Stimulated activated CD8-positive, alpha-beta memory T cell treated with anti-CD3 and anti-CD28 coated beads, Interleukin-15, amount 100 ng/mL, for 1 hour (primary cell): ENCODE results near the gene BMPR1A.
"Not testable (repeated sequence)": the region's sequence is repeated elsewhere in the genome, so short reads cannot be mapped to it uniquely, and the experiment has no call there.

Experiments used
- DNase-seq: peaks from one replicate; pipeline ENCODE4 v3.0.0-alpha.2; 2020; ENCODE audit warnings: low read depth

Gene BMPR1A

DNA sequence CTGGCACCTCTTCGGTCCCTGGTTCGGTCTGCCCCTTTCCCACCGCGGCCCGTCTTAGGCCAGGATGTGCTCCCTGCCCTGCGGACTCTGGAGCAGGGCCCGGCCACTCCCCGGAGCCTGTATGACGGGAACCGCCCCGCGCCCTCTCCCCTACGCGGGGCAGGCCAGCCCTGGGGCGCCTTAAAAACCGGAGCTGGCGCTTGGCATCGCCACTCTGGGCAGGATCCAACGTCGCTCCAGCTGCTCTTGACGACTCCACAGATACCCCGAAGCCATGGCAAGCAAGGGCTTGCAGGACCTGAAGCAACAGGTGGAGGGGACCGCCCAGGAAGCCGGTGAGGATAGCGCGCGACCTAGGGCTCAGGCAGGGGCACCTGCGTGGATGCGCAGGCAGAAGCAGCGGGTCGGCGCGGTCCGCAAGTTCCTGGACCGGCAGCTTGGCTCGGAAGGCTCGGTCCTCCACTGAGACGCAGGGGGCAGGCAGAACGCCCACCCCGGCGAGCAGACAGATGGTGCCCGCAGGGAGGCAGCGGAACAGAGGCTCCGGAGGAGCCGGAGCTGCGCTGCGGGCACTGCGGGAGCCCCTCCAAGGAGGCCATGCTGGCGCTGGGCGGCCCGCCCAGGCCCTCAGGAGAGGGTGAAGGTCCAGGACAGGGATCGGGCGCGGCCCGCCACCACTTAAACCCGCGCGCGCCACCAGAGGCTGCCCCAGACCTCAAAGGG lies 212.0 kb downstream of the BMPR1A start, which contains the start of gene ADIRF:
TSS of gene ADIRF (plus strand) at position 212 of the 723 bp plus-strand sequence. CDS start at position 275, 63 bp downstream.
- no peak for DNase-seq

- no peak for DNase-seq
These were observed 212.6 kb downstream of the BMPR1A start for GRCh38 chr10:86968994-86969355.

DNA sequence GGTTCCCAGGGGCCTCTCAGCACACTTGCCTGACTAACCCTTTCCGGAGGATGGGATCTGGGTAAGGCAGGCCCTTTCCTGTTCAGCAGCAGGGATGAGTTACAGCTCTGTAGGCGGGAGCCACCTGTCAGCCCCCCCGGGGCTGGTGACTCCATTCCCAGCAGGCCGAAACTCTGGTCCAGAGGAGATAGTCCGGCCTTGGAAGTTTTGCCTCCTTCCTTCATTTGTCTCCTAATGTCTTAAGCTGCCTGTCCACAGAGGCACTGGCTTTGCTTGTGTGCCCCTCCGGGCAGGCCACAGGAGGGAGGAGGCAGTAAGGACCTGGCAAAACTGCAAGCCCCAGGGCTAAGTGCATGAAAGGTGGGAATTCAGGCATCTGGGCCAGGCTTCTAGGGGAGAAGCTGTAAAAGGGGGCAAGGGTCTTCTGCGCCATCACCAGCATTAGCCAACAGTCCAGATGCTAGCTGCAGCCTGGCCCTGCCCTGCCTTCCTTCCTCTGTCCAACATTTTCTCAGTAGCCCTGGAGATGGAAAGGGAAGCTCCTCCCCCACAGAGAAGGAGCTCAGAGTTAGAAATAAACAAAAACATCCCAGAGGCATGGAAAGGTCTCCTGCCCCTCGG lies 213.1 kb downstream of the BMPR1A start:
- DNase-seq: no peak

- no peak for DNase-seq
These were observed 214.0 kb downstream of the BMPR1A start for GRCh38 chr10:86970162-86970981.

DNA sequence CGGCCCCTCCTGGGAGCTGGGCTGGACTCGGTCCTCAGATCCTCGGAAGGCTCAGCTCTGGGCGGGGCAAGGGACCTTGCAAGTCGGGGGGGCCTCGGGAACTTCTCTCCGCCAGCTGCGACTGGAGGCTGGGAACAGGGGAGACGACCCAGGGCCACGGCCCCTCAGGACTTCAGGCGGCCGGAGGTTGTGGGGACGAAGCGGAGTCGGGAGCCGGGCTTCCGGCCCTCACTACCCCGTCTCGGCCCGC lies 214.5 kb downstream of the BMPR1A start:
- no peak for DNase-seq

- peak; percentile 81 for DNase-seq
These were observed 215.0 kb downstream of the BMPR1A start for GRCh38 chr10:86971232-86971991.

DNA sequence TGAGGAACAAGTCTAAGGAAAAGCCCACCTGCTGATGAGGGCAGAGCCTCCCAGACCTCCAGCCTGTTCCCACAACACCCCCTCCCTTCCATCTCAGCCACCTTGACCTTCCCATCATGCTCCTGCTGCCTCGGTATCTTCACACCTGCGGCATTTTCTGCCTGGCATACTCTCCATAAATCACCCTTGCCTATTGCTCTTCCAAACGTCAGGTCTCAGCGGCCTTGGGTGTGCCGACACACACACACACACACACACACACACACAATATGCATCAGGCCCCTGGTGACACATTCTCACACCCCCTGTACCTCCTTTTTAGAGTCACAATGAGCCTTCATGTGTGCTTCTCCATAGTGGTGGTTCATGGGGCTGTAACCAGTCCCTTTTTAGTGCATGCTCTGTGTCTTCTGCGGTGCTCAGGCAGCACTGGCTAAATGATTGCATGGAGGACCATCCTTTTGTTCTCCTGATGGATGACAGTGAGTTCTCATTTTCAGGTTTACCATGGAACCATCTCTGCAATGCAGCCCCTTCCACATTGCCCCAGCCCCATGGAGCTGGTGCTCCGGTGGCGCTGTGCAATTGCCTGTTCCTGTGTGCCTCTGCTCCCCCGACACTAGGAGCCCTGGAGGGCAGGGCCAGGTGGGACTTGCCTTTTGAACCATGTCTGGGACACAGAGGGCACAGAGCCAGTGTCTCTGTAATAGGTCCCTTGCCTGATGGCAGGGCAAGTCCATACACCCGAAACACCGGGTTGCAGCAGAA lies 216.4 kb downstream of the BMPR1A start:
- DNase-seq: no peak

DNA sequence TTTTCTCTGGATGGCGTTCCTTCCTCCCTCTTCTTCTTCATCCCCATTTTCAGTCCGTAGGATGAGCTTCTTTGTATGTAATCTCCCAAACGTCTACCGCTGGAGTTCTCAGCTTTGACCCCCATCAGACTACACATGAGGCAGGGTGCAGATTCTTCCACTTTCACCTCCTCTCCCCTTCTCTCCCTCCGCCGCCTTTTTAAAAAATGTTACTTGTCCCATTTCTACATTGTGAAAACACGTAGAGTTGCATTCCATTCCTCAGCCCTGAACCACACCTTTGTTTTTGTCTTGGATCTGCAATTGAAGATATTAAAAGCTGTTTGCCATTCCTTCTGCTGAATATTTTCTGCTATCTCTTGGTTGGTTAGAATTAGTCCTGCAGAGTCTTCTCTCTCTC lies 218.1 kb downstream of the BMPR1A start:
- no peak for DNase-seq

DNA sequence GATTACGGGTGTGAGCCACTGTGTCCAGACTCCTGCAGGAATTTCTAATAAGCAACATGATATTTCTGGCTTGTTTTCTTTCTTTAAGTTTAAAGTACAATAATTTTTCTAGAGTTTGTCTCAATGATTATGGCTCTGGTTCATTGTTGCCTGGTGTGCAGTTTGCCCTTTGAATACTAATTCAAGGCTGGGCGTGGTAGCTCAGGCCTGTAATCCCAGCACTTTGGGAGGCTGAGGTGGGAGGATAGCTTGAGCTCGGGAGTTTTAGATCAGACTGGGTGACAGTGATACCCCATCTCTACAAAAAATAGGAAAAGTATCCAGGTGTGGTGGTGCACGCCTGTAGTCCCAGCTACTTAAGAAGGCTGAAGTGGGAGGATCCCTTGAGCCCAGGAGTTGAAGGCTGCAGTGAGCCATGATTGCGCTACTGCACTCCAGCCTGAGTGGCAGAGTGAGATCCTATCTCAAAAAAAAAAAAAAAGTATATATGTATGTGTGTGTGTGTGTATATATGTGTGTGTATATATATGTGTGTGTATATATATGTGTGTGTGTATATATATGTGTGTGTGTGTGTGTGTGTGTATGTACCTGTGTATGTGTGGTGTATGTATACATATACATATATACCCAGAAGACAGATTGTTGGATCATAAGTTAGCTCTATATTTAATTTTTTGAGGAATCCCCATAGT lies 220.1 kb downstream of the BMPR1A start:
- DNase-seq: no peak

DNA sequence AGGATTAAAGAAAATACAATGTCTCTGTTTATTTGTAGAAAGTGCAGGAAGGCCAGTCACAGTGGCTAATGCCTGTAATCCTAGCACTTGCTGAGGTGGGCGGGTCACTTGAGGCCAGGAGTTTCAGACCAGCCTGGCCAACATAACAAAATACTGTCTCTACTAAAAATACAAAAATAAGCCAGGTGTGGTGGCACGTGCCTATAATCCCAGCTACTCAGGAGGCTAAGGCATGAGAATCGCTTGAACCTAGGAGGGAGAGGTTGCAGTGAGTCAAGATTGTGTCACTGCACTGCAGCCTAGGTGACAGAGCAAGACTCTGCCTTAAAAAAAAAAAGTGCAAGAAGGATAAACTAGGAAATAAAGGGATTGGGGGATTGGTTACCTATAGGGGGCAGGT lies 222.0 kb downstream of the BMPR1A start:
- DNase-seq: not testable (repeated sequence)

DNA sequence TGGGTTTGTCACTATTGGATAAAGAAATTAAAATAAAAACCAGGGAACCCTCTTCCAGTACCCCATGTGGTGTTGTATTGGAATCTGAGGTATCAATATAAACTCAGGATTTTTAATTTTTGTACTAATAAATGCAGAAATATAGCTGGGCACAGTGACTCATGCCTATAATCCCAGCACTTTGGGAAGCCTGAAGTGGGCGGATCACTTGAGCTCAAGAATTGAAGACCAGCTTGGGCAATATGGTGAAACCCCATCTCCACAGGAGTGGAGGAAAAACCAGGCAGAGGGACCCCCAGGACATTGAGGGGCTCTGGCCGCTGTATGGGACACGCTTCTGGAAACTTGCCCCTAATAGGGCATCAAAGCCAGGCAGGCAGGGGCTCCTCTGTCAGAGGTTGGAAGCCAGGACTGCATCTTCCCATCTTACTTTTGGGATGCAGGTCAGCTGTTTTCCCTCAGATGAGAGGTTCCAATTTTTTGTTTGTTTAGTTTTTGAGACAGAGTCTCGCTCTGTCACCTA lies 222.9 kb downstream of the BMPR1A start:
- DNase-seq: no peak

DNA sequence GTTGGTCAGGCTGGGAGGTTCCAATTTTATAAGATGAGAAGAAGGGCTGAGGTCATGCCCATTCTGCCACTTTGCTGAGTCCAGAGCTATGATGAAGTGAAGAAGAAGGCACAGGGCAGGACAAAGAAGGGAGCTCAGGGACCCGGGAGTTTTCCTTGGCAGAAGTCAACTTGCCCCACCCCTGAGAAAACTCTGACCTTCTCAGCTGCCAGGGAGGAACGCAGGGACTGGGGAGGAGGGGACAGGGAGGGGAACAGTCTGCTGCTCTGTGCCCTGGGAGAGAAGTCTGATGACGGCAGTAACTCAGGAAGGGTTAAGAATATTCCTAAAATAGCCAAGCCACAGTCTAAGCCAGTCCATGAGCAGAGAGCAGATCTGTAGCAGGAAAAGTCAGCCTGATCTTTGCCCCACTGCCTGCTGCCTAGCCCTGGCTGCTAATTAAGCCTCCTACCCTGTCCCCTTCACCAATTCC lies 223.6 kb downstream of the BMPR1A start:
- no peak for DNase-seq

- DNase-seq: not testable (repeated sequence)
These were observed 224.6 kb downstream of the BMPR1A start for GRCh38 chr10:86981020-86981419.

DNA sequence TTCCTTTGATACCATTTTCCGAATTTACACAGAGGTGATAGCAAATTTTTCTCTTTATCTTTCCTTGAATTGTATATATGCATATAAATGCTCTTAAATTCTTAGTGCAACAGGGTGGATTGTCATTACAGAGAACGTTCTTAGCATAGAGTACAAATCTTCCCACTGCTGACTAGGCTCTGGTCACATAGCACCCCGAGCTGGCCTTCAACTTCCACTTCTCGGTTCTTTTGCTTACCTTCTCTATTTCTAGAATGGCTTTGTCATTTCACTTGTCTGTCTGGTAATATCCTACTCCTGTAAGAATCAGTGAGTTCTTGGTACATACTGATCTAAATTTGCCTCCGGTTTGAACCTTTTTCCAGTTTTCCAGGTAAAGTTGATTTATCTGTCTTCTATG lies 225.3 kb downstream of the BMPR1A start:
- no peak for DNase-seq
